ENCODE data around the gene CEP85L. TPM values are rescaled to one million over a fixed set of nuclear protein-coding genes. Genes with fewer than 3 reads are reported as not detected.
A peak's percentile ranks its signal among the peaks of the same experiment; 100 is the strongest.

CEP85L gene
- total RNA-seq = 14.1 and 14.7 TPM in 2 replicates

- peak; percentile 92 for DNase-seq
These were observed at the start of gene CEP85L for GRCh38 chr6:118651282-118652050. Gene CEP85L (minus strand): TSS chr6:118651591. CDS start chr6:118651269, 322 bp downstream.

GRCh38 chr6:118700531-118700930 lies 49.1 kb upstream of the CEP85L start:
- DNase-seq = no peak

DNA sequence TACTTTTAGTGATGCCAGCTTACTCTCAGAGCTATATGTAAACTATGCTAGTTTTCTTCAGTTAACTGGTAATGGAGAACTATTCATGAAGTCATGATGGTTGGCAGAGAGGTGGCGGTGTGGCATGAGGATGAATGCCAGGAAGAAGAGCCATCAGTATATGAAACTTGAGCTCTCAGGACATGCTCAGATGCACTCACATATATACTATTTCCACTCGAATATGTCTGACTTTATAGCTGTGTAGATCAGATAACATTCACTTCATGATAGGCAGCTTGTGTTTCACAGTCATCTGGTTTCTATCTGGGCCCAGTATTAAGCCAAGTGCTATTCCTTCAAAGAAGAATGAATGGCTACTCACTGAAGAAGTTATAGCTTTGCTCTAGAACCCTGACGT lies 46.2 kb upstream of the CEP85L start:
- DNase-seq = no peak

GRCh38 chr6:118696271-118696670 lies 44.9 kb upstream of the CEP85L start:
- no peak for DNase-seq

DNA sequence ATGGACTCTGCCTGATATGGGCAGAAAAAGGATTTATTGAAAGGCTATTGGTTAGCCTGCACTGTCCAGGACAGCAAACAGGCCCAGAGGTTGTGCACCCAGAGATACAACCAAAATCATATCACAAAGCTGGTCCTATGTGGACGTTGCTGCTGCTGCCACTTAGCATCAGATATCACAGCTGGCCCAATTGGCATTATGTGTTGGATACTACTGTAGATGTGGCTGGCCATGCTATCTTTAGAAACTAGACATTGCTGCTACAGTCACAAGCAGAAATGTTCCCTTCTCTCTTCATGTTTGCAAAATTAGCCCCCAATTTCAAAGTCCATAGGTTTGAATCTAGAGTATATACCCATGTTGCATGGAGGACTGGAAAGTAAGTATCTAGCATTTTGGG lies 42.2 kb upstream of the CEP85L start:
- DNase-seq = no peak

DNA sequence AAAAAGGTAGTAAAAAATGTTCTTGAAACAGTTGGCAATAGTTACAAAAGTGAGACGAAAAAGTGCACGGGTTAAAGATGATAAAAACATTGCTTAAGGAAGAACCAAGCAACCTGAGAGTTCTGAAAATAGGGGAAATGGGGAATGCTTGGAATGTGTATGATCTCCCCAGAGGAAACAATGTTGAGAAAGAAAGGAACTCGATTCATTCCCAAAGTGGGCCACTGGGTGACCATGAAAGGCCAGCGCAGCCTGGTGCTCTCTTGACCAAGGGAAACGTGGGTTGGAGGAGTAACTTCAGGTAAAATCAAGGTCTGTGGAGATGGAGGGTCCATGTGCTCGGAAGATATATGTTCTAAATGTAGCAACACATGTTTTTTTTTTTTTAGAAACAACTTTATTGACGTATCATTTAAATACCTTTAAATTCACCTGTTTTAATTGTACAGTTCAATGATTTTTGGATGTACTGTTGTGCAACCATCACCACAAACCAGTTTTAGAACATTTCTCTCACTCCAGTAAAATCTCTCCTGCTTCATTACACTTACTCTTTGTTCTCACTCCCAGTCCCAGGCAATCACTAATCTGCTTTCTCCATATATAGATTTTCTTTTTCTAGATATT lies 34.5 kb upstream of the CEP85L start:
- no peak for DNase-seq

GRCh38 chr6:118683881-118684872 lies 32.8 kb upstream of the CEP85L start:
- DNase-seq = no peak

DNA sequence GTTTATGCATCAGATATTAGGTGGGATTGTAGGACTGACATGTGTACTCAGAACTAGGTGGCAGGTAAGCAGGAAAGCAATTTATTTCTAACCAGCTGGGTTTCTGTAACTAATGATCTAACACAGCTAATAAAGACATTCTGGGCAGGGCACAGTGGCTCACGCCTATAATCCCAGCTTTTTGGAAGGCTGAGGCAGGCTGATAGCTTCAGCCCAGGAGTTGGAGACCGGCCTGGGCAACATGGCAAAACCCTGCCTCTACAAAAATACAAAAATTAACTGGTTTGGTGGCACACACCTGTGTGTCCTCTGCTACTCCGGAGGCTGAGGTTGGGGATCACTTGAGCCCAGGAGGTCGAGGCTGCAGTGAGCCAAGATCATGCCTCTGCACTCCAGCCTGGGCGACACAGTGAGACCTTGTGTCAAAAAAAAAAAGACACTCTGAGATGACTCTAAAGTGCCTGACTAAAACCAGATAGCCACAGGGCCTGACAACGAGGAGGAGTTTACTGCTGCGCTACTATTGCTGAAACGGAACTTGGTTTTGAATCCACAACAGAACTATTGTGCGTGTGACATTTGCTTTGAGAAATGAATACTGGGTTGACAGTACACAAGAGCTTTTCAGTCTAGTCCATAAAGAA lies 29.2 kb upstream of the CEP85L start:
- no peak for DNase-seq

GRCh38 chr6:118679327-118679901 lies 28.0 kb upstream of the CEP85L start:
- no peak for DNase-seq

GRCh38 chr6:118678866-118679265 lies 27.5 kb upstream of the CEP85L start:
- no peak for DNase-seq

- no peak for DNase-seq
These were observed 25.8 kb upstream of the CEP85L start for GRCh38 chr6:118677193-118677592.

DNA sequence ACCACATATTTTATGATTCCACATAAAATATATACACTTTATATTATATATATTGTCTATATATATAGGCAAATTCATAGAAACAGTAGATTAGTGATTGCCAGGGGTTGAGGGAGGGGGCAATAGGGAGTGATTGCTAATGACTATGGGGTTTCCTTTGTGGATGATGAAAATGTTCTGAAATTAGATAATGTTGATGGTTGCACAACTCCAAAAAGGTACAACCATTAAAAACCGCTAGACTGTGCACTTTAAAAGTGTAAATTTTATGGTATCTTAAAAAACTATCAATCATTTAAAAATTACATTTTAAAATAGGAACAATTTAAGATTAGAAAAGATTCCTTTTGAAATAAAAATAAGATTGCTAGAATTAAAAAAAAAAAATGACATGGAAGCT lies 23.8 kb upstream of the CEP85L start:
- no peak for DNase-seq

- no peak for DNase-seq
These were observed 23.4 kb upstream of the CEP85L start for GRCh38 chr6:118674772-118675171.

DNA sequence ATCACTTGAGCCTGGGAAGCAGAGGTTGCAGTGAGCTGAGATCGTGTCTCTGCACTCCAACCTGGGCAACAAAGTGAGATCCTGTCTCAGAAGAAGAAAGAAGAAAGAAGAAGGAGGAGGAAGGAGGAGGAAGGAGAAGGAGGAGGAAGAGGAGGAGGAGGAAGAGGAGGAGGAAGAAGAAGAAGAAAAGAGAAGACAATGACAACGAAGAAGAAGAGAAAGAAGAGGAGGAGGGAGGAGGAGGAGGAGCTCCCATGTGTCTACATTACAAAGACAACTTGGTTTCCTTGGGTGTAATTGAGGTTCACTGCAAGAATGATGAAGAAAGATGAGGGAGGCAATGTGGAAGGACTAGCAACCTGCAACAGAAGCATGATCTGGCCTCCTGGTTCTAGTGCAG lies 21.3 kb upstream of the CEP85L start:
- DNase-seq = no peak

DNA sequence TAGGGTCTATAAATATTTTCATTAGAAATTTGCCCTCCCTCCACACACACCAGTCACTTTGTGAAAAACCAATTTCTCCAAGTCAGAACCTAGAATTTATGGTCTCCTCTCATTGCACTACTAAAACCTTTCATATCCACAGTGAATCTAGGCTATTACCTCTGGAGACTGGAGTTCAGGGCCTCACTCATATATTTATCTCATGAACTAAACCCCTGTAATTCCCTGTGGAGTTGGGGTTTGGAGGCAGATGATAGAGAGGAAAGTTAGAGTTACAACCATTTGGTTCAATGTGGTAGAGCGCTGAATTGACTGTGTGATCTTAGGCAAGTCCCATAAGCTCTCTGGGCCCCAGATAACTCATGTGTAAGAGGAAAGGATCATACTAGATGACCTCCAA lies 18.2 kb upstream of the CEP85L start:
- DNase-seq = no peak

- no peak for DNase-seq
These were observed 17.5 kb upstream of the CEP85L start for GRCh38 chr6:118668761-118669385.

GRCh38 chr6:118667988-118668387 lies 16.6 kb upstream of the CEP85L start:
- DNase-seq = no peak

GRCh38 chr6:118665011-118665410 lies 13.6 kb upstream of the CEP85L start:
- no peak for DNase-seq

DNA sequence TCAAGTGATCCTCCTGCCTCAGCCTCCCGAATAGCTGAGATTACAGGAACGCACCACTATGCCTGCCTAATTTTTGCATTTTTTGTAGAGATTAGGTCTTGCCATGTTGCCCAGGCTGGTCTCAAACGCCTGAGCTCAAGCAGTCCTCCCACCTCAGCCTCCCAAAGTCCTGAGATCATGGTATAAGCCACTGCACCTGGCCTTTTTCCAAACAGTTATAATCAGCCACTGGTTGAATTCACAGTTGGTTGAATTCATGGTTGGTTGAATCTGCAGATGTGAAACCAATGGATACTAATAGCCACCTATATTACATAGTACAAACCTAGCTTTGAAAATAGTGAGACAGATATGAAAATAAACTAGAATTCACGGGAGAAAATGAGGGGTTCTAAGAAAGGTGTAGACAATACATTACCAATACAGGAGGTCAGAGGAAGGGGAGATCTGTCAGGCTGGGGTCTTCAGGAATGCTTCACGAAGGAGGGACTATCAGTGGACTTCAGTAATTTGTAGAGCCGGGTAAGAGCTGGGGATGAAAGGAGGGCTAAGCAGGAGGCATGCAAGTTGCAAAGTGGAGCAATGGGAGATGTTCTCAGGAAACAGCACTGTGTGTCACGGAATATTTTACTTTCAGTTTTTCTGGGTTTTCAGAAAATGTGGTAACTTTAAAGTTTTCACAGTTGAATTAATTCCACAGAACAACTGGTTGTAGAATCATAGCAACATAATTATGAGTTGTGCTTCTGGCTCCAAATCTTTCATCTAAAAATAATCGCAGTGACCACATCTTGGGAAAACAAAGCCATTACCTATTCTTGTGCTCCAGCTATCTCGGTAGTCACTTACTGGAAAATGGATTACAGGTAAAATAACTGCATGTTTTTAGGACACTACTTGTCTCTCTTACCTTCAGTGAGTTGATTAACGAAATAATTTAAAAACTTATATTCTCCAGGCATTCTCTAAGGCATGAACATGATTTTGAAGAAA lies 12.9 kb upstream of the CEP85L start:
- no peak for DNase-seq

DNA sequence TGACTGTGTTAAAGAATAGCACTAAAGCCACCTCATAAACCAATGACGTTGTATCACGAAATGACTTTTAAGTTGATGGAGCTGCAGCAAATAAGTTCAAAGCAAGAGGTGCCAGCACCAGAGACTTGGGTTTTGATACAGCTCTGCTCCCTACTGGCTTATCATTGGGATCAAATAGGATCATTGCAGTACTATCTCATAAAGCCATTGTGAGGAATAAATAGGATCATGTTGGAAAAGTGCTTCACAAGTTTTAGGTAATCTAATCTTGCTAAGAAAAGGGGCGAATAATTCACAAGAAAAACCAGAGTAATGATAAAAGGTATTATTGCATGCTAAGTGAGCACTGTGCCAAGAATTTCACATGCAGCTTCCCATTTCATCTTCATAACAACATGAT lies 10.4 kb upstream of the CEP85L start:
- no peak for DNase-seq

- peak; percentile 28 for DNase-seq
These were observed 8.8 kb upstream of the CEP85L start for GRCh38 chr6:118660218-118660569.

Data from dermis blood vessel endothelial cell (primary cell).